GM19452 (cell line): ENCODE results near the gene PMAIP1.
A peak's percentile ranks its signal among the peaks of the same experiment; 100 is the strongest.
"Not testable (repeated sequence)": the region's sequence is repeated elsewhere in the genome, so short reads cannot be mapped to it uniquely, and the experiment has no call there.

Experiments
- ATAC-seq: cut with Tn5 transposase; IDR thresholded peaks from one replicate; pipeline ENCODE4 v1.9.1; 2021; ENCODE audit not compliant: unreplicated experiment

The PMAIP1 gene

DNA sequence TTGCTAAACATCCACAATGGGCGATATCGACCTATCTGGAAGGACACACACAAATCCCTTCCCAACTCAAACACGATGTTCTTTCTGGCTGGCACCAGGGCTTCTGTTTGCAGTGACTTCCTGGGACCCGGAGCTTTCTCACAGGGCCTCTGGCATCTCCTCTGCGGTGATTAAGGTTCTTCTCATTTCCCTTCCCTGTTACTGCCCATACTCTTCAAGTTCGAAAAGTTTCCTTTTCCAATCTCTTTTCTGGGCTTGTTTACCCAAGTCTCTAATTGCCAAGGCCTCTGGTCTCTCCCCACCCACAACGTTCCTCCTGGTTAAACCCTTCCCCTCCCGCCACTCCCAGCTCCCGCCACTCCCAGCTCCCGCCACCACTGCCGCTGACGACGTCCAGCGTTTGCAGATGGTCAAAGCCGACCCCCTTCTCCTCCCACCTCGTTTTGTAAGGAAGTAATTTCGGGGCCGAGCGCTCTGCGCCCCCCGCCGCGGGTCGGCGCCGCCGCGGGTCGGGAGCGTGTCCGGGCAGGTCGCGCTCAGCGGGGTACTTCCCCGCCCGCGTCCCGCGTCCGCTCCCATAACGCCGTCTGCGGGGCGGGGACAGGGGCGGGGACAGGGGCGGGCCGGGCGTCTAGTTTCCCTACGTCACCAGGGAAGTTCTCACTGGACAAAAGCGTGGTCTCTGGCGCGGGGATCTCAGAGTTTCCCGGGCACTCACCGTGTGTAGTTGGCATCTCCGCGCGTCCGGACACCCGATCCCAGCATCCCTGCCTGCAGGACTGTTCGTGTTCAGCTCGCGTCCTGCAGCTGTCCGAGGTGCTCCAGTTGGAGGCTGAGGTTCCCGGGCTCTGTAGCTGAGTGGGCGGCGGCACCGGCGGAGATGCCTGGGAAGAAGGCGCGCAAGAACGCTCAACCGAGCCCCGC is at the start of gene PMAIP1:
Gene PMAIP1 (plus strand): TSS at position 699 of the 924 bp plus-strand sequence. CDS start 182 bp downstream, at position 881.
- ATAC-seq = peak; percentile 63

GRCh38 chr18:59851784-59852399 is 47.9 kb upstream of the PMAIP1 start:
- no peak for ATAC-seq

- ATAC-seq = no peak
These were observed 47.2 kb upstream of the PMAIP1 start for GRCh38 chr18:59852548-59852947.

DNA sequence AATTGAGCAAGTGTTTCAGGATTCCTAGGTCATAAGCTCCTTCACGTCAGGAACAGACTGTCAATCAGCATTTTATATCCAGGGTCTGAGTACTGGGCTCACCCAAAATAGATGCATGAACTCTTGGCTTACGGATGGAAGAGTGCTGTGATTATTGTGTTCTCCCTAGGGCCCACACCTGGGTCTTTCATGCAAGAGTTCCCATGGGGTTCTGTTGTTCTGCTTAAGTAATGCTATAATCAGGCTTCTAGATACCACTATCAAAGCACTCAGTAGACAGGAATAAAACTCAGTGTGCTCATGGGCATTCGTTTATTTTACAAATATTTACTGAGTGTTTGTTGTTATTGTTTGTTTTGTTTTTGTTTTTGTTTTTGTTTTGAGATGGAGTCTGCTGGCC is 46.4 kb upstream of the PMAIP1 start:
- ATAC-seq = no peak

DNA sequence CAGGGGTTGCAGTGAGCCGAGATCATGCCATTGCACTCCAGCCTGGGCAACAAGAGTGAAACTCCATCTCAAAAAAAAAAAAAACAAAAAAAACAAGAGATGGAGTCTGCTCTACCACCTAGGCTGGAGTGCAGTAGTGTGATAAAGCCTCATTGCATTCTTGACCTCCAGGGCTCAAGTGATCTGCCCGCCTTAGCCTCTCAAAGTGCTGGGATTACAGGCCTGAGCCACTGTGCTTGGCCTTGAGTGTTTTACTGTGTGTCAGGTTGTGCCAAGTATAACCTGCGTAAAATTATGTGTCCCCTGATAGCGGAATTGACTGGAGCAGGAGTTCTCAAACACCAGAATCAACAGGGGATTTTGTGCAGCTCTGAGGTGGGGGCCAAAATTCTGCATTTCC is 45.8 kb upstream of the PMAIP1 start:
- not testable (repeated sequence) for ATAC-seq

DNA sequence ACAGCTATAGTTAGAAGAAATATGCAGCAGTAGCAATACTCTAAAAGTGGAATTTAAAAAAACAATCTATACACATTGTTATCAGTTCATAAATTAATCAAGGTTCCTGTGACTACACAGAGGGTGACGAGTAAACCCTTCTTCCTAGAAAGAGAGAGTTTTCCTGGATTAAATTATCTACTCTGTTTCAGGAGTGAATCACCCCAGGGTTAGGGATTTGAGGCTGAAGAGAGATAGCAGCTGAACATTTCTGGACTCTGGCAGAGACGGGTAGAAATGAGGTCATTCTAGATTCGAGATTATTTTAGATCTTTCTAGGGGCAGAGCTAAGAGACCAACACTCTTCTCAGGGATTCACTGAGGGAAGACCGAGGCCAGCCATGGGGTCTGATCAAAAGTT is 38.8 kb upstream of the PMAIP1 start:
- no peak for ATAC-seq

DNA sequence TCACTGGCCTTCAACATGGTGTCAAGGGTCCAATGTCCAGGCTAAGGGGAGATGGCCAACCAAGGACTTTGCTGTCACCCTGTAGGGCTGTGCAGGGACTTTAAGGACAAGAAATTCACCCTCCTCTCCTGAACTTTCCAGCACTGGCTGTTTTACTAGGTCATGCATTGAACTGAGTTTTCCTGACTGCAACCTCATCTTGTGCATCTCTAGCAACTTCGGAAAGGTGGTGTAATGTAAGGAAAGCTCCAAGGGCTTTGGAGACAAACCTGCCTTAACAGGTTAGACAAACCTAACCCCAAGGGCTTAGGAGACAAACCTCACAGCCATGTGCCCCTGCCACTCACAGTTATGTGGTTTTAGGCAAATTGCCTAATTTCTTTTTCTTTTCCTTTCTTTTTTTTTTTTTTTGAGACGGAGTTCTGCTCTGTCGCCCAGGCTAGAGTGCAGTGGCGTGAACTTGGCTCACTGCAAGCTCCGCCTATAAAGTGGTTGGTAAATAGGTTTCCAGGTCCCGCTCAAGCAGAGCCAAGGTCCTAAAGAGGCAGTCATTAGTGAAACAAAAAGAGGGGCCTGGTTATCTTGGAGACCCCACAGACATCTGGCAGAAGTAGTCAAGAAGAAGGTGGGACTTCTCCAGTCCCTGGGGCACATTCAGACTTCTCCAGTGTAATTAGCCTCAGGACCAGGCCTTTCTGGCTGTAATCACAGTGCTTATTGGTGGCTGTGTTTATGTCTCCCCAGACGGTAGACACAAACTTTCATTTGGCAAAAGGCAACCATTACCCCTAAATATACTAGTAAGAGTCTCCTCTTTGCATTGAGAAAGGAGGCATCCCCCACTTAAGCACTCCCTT is 37.6 kb upstream of the PMAIP1 start:
- peak; percentile 75 for ATAC-seq

DNA sequence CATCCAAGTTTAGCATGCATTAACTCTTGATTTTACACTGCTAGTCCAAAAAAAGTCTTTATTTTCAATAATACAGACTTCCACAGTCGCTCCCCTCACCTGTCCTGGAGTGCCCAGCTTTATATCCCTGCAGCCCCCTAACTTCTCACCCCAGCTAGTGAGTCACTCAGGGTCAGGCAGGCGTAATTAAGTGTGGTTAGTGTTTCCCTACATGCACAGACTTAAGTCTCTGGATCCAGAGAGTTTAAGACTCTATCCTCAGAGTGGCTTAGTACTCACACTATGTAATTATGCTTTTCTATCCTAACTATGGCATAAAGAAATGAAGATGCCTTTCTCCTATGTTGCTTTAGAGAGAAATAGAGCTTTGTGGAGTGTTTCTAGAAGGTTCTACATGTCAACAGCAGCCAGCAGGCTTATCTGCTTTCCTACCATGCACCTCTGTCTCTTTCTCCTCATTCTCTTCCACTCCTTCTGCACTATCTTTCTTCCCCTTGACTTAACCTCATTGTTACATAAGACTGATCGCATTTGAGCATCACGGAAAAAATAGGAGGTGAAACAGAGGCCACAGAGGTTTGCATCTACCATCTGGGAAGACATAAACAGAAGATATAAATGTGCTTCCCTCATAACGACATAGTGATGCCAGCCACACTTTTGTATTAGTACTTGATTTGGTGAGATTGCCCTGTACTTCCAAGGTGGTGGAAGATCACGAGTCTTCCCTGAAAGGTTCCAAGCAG is 34.4 kb upstream of the PMAIP1 start:
- no peak for ATAC-seq

GRCh38 chr18:59866551-59867269 is 33.1 kb upstream of the PMAIP1 start:
- ATAC-seq = no peak

DNA sequence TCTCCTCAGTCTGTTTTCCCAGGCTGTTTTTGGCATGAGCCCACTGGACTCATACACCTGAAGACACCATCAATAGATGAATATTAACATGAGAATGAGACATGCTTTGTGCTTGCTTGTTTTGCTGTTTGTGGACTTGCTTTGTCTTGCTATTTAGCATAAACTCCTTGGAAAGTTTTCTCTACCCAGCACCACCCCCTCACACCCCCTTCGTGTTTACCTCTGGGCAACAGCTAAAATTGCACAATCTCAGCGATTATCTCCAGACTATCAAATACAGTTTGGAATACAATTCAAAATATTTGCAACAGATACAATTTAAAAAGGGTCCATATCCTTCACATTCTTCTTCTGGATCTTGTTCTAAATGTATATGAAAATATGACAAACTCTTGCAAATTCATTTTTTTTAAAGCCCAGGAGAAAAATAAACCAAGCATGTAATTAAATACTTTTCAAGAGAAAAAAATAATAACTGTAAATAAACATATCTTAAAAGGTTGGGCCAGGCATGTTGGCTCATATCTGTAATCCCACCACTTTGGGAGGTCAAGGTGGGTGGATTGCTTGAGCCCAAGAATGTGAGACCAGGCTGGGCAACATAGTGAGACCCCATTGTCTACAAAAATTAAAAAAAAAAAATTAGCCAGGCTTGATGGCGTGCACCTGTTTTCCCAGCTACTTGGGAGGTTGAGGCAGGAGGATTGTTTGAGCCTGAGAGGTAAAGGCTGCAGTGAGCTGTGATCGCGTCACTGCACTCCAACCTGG is 32.3 kb upstream of the PMAIP1 start:
- no peak for ATAC-seq

- no peak for ATAC-seq
These were observed 29.1 kb upstream of the PMAIP1 start for GRCh38 chr18:59870623-59871130.

DNA sequence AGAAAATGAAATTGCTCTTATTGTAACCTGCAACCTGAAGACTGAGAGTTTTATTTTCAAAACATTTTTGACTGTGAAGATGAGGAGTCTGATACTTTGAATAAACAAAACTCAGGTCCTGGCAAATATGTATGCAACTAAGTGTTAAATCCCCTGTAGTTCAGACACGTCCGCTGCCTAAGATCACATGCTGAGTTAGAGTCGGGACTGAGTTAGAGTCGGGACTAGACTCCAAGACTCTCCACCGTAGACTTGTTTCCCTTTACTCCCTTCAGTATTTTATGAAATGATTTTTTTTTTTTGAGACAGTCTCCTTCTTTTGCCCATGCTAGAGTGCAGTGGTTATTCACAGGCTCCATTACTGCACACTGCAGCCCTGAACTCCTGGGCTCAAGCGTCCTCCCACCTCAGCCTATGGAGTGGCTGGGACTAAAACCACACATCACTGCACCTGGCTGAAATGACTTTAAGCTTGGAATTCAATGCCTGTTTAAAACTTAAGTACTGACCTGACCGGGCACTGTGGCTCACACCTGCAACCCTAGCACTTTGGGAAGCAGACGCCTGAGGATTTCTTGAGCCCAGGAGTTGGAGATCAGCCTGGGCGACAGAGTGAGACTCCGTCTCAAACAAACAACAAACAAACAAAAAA is 28.0 kb upstream of the PMAIP1 start:
- no peak for ATAC-seq

DNA sequence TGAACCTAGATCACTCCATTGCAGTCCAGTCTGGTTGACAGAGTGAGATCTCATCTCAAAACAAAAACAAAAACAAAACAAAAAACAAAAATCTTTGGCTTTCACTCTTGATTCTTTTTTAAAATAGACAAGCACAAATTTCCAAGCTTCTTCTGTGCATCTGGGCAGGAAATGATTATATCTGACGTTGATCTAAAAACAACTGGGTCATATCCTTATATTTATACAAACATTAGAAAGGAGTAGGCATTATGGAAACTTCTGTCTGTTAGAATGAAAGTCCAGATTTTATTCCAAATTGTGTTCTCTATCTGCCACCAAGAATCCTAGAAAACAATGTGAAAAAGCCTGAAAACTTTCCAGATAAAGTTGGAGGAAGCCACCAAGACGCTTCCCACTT is 26.2 kb upstream of the PMAIP1 start:
- ATAC-seq = no peak

- ATAC-seq = no peak
These were observed 25.6 kb upstream of the PMAIP1 start for GRCh38 chr18:59874166-59874565.

GRCh38 chr18:59876310-59876626 is 23.5 kb upstream of the PMAIP1 start:
- ATAC-seq = peak; percentile 78

GRCh38 chr18:59877361-59877760 is 22.4 kb upstream of the PMAIP1 start:
- no peak for ATAC-seq

DNA sequence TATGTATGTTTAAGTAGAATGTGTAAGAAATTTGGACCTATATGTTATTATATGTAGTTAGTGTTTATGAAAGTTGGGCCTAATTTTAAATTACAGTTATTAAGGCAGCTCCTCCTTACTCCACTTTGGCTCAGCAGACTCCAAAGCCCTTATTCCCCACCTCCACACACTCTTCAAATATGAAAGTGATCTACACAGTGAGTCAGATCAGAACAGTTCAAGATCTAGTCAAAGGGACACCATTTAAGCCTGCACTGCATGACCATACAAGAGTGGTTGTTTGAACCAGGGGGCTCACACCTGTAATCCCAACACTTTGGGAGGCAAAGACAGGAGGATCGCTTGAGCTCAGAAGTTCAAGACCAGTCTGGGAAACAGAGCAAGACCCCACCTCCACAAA is 21.2 kb upstream of the PMAIP1 start:
- ATAC-seq = no peak

DNA sequence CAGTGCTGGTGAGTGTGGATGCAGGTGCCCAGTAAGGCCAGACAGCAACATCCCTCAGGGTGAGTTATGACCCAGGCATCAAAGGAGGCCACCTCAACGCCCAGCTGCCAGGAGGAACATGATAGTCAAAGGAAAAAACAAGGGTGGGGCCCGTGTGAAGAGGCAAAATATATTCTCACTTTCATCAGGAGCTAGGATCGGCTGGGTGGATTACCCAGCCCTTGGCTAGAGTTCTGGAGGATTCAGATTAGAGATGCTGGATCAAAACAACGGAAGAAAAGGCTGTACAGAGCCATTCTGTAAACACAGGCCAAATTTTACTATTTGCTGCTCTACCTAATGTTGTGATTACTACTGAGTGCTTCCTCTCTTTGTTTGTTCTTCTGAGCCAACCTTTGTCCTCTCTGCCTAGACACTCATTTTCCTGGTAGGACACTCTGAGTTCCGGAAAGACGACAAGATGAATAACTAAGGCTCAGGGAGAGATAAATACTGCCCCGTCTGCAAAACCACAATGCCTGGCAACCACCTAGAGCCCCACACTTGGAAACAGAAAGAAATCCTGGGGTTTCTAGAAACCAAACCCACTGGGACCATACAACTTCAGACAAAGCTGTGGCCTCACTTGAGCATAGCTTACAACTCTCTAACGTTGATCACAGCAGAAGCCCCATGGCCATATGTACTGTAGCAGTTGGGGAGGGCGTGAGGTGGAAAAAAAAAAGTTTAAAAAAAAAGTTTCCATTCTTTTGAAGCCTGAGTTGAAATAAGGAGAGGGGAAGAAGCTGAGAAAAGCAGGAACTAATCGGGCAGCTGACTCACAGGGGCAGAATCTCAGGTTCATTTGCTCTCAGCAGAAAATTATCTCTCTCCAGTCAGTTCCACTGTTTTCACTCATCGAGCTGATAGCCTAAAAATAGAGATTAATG is 17.8 kb upstream of the PMAIP1 start:
- no peak for ATAC-seq
